Fibroblast of mammary gland (primary cell): ENCODE results near the gene TIGD1.

Experiments
- DNase-seq: peaks from one replicate; pipeline ENCODE4 v3.0.0-alpha.2; 2010; ENCODE audit warnings: low read depth
- H3K4me3 ChIP-seq: 2 replicates; pipeline ENCODE4 v1.5.1; 2011; ENCODE audit warnings: low read depth, mild to moderate bottlenecking, low read length, moderate library complexity; ENCODE audit not compliant: control insufficient read depth
- CTCF ChIP-seq: conservative IDR thresholded peaks from 2 replicates; pipeline ENCODE4 v1.5.1; 2011; ENCODE audit warnings: low read depth, low read length, inconsistent platforms; ENCODE audit not compliant: control insufficient read depth, insufficient read depth

Gene TIGD1

GRCh38 chr2:232524771-232525170 is 25.6 kb downstream of the TIGD1 start:
- DNase-seq: no peak

DNA sequence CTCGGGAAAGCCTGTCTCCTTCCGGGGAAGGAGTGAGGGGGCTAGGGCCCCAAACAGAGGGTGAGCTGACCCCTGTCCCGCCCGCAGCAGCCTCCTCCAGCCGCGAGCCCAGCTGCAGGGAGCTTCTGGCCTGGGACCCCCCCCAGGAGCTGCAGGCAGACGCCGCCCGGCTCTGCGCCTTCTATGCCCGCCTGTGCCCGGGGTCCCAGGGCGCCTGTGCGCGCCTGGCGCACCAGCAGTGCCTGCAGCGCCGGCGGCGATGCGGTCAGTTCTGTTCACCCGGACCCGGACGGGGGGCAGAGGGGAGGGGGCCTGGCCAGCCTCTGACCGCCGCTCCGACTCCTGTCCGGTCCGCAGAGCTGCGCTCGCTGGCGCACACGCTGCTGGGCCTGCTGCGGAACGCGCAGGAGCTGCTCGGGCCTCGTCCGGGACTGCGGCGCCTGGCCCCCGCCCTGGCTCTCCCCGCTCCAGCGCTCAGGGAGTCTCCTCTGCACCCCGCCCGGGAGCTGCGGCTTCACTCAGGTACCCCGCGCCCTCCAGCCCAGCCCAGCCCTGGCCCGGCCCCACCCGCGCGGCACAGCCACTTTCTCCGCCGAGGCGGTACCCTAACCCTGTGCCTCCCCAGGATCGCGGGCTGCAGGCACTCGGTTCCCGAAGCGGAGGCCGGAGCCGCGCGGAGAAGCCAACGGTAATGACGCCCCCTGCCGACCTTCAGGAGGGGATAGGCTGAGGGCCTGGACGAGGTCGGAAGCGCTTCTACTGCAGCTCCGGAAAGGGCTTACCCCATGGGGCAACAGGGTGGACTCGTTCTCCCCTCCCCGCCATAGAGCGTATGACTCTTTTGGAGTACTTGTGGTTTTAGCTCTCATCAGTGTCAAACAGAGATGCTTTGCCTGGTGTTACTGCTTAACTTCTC is 26.4 kb downstream of the TIGD1 start:
- no peak for TF ChIP-seq CTCF
- H3K4me3 ChIP-seq: no peak overlapping the region
- DNase-seq: peak; percentile 25

More at GRCh38 chr2:232524771-232525170, 25.6 kb downstream of the TIGD1 start:
- TF ChIP-seq CTCF: no peak
- H3K4me3 ChIP-seq: no peak overlapping the region

DNA sequence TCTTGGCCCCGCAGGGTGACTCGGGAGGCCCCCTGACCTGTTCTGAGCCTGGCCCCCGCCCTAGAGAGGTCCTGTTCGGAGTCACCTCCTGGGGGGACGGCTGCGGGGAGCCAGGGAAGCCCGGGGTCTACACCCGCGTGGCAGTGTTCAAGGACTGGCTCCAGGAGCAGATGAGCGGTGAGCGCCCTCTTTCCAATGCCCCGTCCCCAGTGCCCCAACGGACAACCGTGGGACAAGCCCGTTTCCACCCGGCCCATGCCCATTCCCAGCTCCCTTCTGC is 27.0 kb downstream of the TIGD1 start:
- no peak overlapping the region for H3K4me3 ChIP-seq
- DNase-seq: no peak
- no peak for TF ChIP-seq CTCF

GRCh38 chr2:232522623-232523401 is 27.5 kb downstream of the TIGD1 start:
- H3K4me3 ChIP-seq: no peak overlapping the region
- no peak for TF ChIP-seq CTCF
- no peak for DNase-seq

GRCh38 chr2:232521959-232522622 is 28.3 kb downstream of the TIGD1 start:
- TF ChIP-seq CTCF: peak; percentile 26
- no peak overlapping the region for H3K4me3 ChIP-seq
- DNase-seq: peak; percentile 7

DNA sequence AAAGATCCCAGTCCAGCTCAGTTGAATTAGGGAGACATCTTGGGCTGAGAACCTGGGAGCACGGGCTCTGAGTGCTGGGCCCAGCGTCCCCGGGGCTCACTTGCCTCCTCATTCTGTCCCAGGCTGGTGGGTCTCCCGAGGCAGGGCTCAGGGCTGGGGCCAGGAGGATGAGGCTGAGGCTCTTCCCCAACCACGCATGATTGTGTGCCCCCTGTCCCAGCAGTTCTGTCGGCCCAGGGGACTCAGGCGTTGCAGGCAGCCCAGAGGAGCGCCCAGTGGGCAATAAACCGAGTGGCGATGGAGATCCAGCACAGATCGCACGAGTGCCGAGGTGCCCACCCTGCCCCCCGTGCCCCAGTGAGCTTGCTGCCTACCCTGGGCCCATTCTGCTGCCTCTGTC is 29.3 kb downstream of the TIGD1 start:
- no peak for TF ChIP-seq CTCF
- no peak overlapping the region for H3K4me3 ChIP-seq
- no peak for DNase-seq
